DMS53 (cell line): ENCODE results near the gene STX5.
"Not testable (repeated sequence)": the region's sequence is repeated elsewhere in the genome, so short reads cannot be mapped to it uniquely, and the experiment has no call there.

ENCODE experiments used
- DNase-seq: peaks from one replicate; lab custom pipeline; 2025; lab: John Stamatoyannopoulos, UW

STX5 gene

DNA sequence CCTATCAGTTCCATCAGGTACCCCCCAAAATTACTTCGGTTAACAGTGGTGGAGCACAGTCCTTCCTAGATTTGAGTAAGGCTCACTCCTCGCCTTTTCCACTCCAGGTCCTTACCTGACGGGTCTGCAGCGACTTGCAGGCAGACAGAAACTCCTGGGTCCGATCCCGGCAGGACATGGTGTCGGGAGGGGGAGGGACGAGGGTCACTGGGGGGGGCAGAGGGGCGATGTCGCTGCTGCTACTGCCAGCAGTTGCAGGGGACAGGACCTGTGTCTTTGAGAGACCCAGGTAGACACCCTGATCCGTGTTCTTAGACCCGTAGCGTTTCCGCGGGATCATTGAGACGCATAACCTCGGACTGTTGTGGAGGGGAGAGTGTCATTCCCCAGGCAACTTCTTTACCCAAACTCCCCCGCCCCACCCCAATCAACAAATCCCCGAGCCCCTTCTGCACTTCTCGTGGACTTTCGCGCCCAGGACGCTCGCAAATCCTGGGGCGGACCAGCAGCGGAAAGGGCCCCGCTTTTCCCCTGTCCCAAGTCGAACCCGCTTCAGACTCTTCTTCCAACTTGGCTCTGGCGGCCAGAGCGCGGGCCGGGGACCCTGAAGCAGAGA is 839 bp downstream of the STX5 start:
- no peak for DNase-seq

DNA sequence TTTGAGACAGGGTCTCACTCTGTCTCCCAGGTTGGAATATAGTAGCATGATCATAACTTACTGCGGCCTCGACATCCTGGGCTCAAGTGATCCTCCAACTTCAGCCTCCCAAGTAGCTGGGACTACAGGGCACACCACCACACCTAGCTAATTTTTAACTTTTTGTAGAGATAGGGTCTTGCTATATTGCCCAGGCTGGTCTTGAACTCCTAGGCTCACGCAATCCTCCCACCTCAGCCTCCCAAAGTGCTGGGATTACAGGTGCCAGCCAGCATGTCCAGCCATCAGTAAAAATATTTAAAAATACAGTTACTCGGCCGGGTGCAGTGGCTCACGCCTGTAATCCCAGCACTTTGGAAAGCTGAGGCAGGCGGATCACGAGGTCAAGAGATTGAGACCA is 3.7 kb downstream of the STX5 start:
- not testable (repeated sequence) for DNase-seq

GRCh38 chr11:62823677-62824076 is 8.2 kb downstream of the STX5 start:
- DNase-seq: no peak

- DNase-seq: no peak
Measured at GRCh38 chr11:62817129-62817528, 14.7 kb downstream of the STX5 start.

DNA sequence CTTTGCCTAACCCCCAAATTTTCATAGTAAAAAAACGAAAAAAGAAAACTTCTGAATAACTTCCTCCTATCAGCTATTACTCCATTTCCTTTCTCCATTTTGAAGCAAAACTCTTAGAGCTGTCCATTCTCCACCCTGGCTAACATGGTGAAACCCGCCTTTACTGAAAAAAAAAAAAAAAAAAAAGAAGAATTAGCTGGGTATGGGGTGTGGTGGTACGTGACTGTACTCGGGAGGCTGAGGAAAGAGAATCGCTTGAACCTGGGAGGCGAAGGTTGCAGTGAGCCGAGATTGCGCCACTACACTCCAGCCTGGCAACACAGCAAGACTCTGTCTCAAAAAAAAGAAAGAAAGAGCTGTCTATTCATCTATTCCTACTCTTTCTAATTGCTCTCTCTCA is 15.3 kb downstream of the STX5 start:
- no peak for DNase-seq

DNA sequence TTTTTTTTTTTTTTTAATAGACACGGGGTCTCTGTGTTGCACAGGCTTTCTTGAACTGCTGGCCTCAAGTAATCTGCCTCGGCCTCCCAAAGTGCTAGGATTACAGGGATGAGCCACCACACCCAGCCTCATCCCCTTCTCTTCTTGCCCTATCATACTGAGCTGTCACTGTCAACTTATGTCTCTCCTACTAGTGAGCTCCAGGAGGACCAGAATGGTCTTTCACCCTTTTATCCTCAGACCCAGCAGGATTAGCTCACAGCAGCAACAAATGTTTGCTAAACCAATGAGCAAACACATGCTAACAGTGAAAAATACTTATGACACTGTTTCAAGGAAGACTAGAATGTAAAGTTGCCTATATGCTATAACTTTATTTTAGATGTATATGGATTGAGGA is 20.2 kb downstream of the STX5 start:
- no peak for DNase-seq

- DNase-seq: no peak
Measured at GRCh38 chr11:62810748-62811147, 21.1 kb downstream of the STX5 start.

- peak; percentile 30 for DNase-seq
Measured at GRCh38 chr11:62806611-62807121, 25.2 kb downstream of the STX5 start.

- DNase-seq: peak; percentile 66
Measured at GRCh38 chr11:62805961-62806441, 25.9 kb downstream of the STX5 start.

DNA sequence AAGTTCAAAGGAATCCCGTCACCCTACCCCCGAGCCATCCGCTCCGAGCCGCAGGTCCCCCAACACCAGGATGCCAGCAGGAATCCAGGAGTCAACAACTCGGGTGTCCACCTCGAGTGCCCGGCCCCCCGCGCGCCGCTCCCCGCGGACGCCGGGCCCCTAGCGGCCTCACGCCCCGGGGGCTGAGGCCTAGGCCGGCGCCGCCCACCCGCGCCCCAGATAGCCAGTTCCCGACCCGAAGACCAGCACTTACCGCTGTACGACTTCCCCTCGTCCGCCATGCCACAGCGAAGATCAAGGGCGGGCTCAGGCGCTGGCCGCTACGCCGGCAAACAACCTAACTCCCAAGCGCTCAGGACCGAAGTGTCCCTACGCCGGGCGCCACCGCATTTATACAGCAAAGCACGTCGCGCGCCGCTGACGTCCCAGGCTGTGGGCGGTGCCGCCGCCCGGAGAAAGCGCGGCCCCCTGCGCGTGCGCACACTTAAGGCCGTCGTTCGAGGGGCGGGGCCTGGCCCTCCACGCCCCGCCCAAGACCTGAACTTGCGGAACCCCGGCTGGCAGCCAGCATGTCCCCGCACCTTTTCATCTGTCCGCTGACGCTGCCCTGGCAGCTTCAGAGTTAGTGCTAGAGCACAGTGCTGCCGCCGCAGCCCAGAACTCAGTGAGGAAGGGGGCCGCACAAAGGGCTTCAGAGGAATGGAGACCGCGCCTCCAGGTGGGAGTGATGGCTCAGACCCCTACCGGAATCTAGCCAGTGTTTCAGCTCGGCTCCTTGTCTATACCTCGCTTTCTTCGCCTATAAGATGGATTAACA is 26.6 kb downstream of the STX5 start, which contains the start of gene NXF1:
Gene NXF1, minus strand, starts transcription at position 365 of the 817 bp plus-strand sequence. Its CDS starts 84 bp downstream, at position 281.
- DNase-seq: peak; percentile 98

DNA sequence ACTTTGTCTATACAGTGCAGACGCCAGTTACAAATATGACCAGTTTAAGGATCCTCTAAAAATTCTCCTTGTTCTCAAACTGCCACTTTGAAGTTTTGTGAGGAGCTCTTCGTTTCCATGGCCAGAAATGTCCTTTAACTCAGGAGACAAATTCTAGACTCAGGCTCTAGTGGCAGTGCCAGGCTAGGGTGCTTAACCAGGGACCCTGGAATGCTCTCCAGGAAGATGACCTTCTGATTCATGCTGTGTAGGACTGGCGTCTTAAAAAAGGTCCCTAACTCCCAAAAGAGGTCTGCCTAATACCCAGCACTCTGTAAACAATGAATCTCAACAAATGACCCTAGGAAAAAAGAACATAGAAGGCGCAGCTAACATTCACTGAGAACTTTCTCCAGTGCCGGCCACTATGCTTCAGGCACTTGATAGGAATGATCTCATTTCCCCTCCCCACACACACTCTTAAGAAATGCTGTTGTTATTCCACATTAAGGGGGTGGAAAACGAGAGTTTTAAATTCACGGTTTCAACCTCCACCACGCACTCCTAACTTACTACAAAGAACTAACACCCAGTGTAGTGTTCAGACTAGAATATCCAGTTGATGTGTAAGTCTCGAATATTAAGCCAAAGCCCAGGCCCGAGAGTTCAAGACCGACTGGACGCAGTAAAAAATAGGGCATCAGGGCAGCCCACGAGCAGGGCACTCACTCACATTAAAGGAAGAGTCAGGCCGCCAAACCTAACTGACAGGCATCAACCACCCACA is 27.4 kb downstream of the STX5 start:
- DNase-seq: peak; percentile 62

GRCh38 chr11:62801071-62801470 is 30.8 kb downstream of the STX5 start:
- DNase-seq: no peak

- DNase-seq: no peak
Measured at GRCh38 chr11:62799486-62799885, 32.4 kb downstream of the STX5 start.

- DNase-seq: no peak
Measured at GRCh38 chr11:62796281-62796680, 35.6 kb downstream of the STX5 start.

GRCh38 chr11:62794201-62794775 is 37.6 kb downstream of the STX5 start:
- no peak for DNase-seq

DNA sequence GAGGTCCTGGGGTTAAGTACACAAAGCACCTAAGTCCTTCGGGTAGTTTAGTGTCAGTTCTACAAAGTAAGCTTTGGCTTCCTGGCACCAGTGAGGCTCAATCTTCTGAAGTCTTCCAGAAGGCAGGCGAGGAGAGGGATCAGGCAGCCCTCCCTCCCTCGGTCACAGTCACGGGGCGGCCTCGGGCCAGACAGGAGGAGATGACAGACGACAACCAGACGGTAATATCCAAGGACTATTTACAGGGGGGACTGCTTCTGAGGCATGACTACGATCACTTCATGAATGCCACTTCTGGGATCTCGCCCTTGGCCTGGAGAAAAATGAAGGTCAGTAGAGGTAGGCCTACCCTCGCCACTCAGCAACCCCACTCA is 39.7 kb downstream of the STX5 start:
- peak; percentile 68 for DNase-seq

DNA sequence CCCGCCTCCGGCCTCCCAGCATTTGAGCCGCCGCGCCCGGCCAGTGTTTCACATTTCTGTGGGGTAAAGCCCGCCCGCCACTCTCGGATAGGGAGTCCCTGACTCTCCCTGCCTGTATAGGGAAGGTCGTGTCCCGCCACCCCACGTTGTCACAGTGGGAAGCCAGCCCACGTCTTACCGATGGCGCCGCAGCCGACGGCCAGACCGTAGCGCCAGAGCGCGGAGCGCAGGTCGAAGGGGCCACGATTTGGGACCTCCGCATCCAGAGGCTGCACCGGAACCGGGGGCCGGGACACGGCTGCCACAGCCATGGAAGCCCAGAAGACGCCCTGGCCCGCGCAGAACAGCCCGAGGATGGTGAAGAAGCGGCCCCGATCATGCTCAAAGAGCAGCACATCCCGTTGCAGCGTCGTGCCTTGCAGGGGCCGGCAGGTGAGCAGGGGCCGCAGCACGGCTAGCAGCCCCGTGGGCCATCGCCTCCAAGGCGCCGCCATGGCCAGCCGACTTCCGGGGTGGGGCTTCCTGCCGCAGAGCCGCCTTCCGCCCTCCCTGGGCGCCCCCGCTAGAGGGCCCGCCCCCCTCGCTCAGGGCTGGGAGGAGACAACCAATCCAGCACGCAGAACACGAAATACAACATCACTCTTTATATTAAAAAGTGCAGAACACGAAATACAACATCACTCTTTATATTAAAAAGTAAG is 40.2 kb downstream of the STX5 start, which contains the start of gene TMEM223:
Gene TMEM223, minus strand, starts transcription at position 506 of the 701 bp plus-strand sequence. Its CDS starts 12 bp downstream, at position 494.
- peak; percentile 92 for DNase-seq

GRCh38 chr11:62789576-62789975 is 42.3 kb downstream of the STX5 start:
- DNase-seq: no peak

DNA sequence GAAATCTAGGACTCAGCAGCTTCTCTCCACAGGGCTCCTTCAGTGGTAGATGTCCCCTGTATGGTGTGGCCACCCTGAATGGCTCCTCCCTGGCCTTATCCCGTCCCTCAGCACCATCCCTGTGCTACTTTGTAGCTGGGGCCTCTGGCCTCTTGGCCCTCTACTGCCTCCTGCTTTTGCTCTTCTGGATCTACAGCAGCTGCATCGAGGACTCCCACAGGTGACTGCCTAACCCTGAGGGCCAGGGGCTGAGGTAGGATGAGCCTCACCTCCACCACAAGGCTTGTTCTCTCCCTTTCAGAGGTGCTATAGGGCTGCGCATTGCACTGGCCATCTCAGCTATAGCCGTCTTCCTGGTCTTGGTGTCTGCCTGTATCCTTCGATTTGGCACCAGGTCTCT is 42.9 kb downstream of the STX5 start:
- peak; percentile 29 for DNase-seq

- DNase-seq: peak; percentile 99
Measured at GRCh38 chr11:62787005-62787759, 44.7 kb downstream of the STX5 start, which contains the start of gene TMEM179B. Gene TMEM179B (plus strand): TSS chr11:62787402. CDS start chr11:62787432, 30 bp downstream.
